Heart left ventricle (tissue), 16 donors: ENCODE measurements around the gene PPTC7. TPM values are rescaled to one million over a fixed set of nuclear protein-coding genes. Genes with fewer than 3 reads are reported as not detected.

Source experiments
- ATAC-seq, 4 donors: fragments of 200-7000 bp; cut with Tn5 transposase; one replicate each; pipeline ENCODE4 v1.9.1; 2020 to 2022; ENCODE audit warnings: moderate library complexity in 4 of 4, mild to moderate bottlenecking in 3 of 4, moderate number of reproducible peaks in 1 of 4
- DNase-seq, 5 donors: peaks; one replicate each; pipeline ENCODE4 v3.0.0-alpha.2; 2020
- H3K27ac ChIP-seq, 12 donors: fragments of 200-600 bp; sonication (generic) in 4 of 12; one replicate each; pipeline versions ENCODE4 v1.5.0 to v1.8.0; 2016 to 2022; ENCODE audit warnings: mild to moderate bottlenecking in 2 of 12
- H3K27me3 ChIP-seq, 9 donors: fragments of 200-600 bp; sonication (generic) in 2 of 9; one replicate each; pipeline versions ENCODE4 v1.5.1 to v1.8.0; 2016 to 2022; ENCODE audit warnings: mild to moderate bottlenecking in 3 of 9
- H3K36me3 ChIP-seq, 9 donors: fragments of 200-600 bp; sonication (generic) in 2 of 9; one replicate each; pipeline versions ENCODE4 v1.5.0 to v1.8.0; 2018 to 2022; ENCODE audit warnings: mild to moderate bottlenecking in 2 of 9
- H3K4me1 ChIP-seq, 12 donors: fragments of 200-600 bp; sonication (generic) in 4 of 12; one replicate each; pipeline versions ENCODE4 v1.5.0 to v1.8.0; 2016 to 2022; ENCODE audit warnings: mild to moderate bottlenecking in 3 of 12
- H3K4me3 ChIP-seq, 12 donors: fragments of 200-600 bp; sonication (generic) in 4 of 12; one replicate each; pipeline versions ENCODE4 v1.5.0 to v1.8.0; 2017 to 2022; ENCODE audit warnings: mild to moderate bottlenecking in 9 of 12, moderate library complexity in 4 of 12
- H3K9me3 ChIP-seq, 12 donors: fragments of 200-600 bp; sonication (generic) in 4 of 12; one replicate each; pipeline versions ENCODE4 v1.5.0 to v1.8.0; 2016 to 2022; ENCODE audit warnings: mild to moderate bottlenecking in 1 of 12
- CTCF ChIP-seq, 12 donors: fragments of 200-600 bp; sonication (generic) in 4 of 12; IDR thresholded peaks; one replicate each; pipeline versions ENCODE4 v1.5.0 to v1.8.0; 2018 to 2022; ENCODE audit warnings: antibody characterized with exemption in 12 of 12, mild to moderate bottlenecking in 5 of 12
- POLR2A ChIP-seq, 2 donors: fragments of 450-650 bp; IDR thresholded peaks; one replicate each; pipeline ENCODE4 v1.6.1; 2017; ENCODE audit warnings: antibody characterized with exemption in 2 of 2, mild to moderate bottlenecking in 2 of 2, moderate library complexity in 2 of 2
- WGBS, 4 donors: extraction: QIAGEN DNeasy Blood & Tissue Kit in 2 of 4; methylation state at CpG; one replicate each; pipeline versions ENCODE4 v1.1.5 to v1.1.7; 2013 to 2018; 5-methylcytosine and 5-hydroxymethylcytosine counted together
- intact Hi-C, 10 donors: fragments of 100-400 bp; cut with DNase I; formaldehyde crosslinking; loops; one replicate each; pipeline versions ENCODE4 v1.11.1 to v1.14.2; 2022
- polyA plus RNA-seq, 2 donors: library from polyadenylated mRNA; stranded (reverse); fragments of 200-250 nt; gene quantifications; one replicate each; pipeline ENCODE4 v1.2.3, GENCODE V29; 2013
- total RNA-seq, 9 donors: library from RNA; depleted of rRNA in 2 of 9; stranded (reverse); fragments of >200 nt in 2 of 9; fragmentation: NEBNext Ultra II Directional in 3 of 9; extraction: Animal tissue kit (Norgen Biotek cat#: 25700) in 3 of 9; gene quantifications; one replicate each; pipeline versions ENCODE4 v1.1.0 to v1.2.4, GENCODE V29; 2016 to 2023
- donor health status: ischemic (EF 13 %, LVEDD 7.1; RV severe dilation, severe dysfunction).
- donor health status: healthy with polysubstance abuse.
- donor health status: DM: no; HTN: yes; CAD: no.
- donor health status: DM: no; HTN: no; CAD: no.
- donor health status: ischemic (EF 25% LVEDD 6.9; RV normal size, moderate dysfunction).
- donor health status: ischemic (EF 25% LVEDD 5.7; RV mildly dilated, moderate dysfunction).
- donor health status: healthy.
- donor health status: DM: yes; HTN: yes; CAD: no.
- donor health status: ischemic (EF 35%, LVEDD 5.7; RV mildly dilated, moderate dysfunction).
- donor health status: nonischemic (EF 11% LVEDD 7.7; RV severe dilation, severe dysfunction).
- donor health status: DM: yes; HTN: yes; CAD: no.
- donor health status: PGD.
- donor health status: ischemic (EF 29% LVEDD 5.4; RV normal size, mild dysfunction).
- donor health status: nonischemic (EF 23%, LVEDD 6.1; RV moderate dilation, normal function).

Gene PPTC7
- total and polyA plus RNA-seq, 11 donors: 26.6 to 113 (median 65.0) TPM

DNA sequence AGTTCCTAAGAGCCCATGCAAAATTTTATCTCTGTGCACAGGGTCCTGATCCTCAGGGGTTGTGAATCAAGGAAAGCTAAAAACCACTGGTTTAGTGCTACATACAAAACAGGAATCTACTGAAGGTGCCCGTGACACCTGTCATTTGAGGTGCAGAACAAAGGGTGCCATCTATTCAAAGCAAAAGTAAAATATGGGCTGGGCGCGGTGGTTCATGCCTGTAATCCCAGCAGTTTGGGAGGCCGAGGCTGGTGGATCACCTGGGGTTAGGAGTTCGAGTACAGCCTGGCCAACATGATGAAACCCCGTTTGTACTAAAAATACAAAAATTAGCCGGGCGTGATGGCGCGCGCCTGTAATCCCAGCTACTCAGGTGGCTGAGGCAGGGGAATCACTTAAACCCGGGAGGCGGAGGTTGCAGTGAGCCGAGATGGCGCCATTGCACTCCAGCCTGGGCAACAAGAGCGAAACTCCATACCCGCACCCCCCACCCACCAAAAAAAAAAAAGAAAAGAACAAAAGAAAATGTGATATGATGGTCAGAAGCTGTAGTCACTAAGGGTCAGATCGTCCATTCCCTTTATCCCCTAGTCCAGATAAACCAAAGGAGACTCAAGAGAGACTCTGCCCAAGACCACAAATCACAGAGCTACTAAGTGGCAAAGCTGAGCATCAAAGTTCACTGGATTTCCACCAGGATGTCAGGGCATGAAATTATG lies 3.4 kb downstream of the PPTC7 start:
- ATAC-seq (no peak), DNase-seq (no peak)
- Histone ChIP-seq H3K27ac (peak overlapping the region in 11 of 12 donors; percentile 11 to 98 (median 91)), H3K27me3 (no peaks in the 10 kb centered on the region), H3K4me1 (peaks cover 6 to 86% (median 56%) of the 10 kb centered on the region in 12 donors), H3K36me3 (no peaks in the 10 kb centered on the region), H3K9me3 (no peaks in the 10 kb centered on the region), H3K4me3 (peak overlapping the region in 2 of 12 donors; percentile 2 to 18)
- no peak for TF ChIP-seq POLR2A (IDR thresholded peaks at IDR 0.05)
- no peak for TF ChIP-seq CTCF (IDR thresholded peaks at IDR 0.05)
- 90 to 96% (median 94%) methylated on average over 18 of the region's 18 CpGs for WGBS, 4 donors
- intact Hi-C loops: loop anchor here in 9 of 10 donors (2.0 to 10.0 kb wide), 5 partner anchors 23 to 45 kb away; no protein-coding TSS in a partner anchor

- intact Hi-C loops: loop anchor here in 1 of 10 donors (2.0 kb wide), 1 partner anchor 22 kb away; no protein-coding TSS in a partner anchor
- DNase-seq: no peak
- 49 to 72% (median 61%) methylated on average over 13 of the region's 13 CpGs for WGBS, 4 donors
- no peak for TF ChIP-seq POLR2A (IDR thresholded peaks at IDR 0.05)
- peak overlapping the region in 11 of 12 donors; percentile 23 to 98 (median 65) for H3K27ac ChIP-seq
- H3K27me3 ChIP-seq: no peaks in the 10 kb centered on the region
- no peak for ATAC-seq
- H3K4me3 ChIP-seq: peak overlapping the region in 4 of 12 donors; percentile 2 to 29 (median 10)
- H3K9me3 ChIP-seq: no peaks in the 10 kb centered on the region
- H3K36me3 ChIP-seq: no peaks in the 10 kb centered on the region
- H3K4me1 ChIP-seq: peaks cover 2 to 86% (median 54%) of the 10 kb centered on the region in 12 donors
Measured at GRCh38 chr12:110578694-110579534, 4.2 kb downstream of the PPTC7 start.

DNA sequence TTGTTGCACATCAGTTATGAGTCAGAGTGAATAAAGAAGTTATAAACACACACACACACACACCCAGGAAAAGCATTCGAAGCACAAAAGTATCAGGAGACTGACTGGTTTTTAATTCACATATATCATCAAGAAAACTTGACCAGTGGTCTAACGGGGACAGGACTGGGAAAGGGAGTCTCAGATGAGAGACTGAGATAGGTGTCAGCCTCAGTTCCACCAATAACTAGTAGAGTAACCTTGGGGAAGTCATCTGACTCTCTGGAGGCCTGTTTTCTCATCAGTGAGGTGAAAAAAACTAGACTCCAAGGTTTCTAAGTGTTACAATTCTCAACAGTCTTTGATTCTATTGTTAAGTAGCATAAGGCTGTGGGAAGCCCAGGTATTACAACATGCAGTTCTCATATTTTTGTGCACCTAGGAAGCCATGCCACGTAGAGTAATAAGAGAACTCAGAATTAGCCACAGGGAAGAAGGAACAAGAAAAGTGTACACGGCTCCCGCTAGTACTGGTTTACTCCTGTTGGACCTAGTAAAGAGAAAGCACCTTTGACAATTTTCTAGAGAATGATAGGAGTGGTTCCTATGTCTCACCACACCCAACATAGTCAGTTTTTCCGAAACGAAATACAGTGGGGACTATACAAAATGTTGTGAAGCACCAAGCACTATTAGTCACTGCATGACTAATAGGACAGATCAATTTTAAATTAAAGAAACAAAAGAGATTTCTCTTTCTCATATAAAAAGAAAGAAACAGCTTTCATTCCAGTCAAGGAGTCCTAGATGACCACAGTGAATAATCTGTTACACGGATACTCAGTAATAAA lies 5.0 kb downstream of the PPTC7 start:
- H3K36me3 ChIP-seq: no peaks in the 10 kb centered on the region
- ATAC-seq: no peak
- TF ChIP-seq POLR2A (IDR thresholded peaks at IDR 0.05) (no peak), CTCF (IDR thresholded peaks at IDR 0.05) (no peak)
- DNase-seq: no peak
- H3K27ac ChIP-seq: peak overlapping the region in 11 of 12 donors; percentile 23 to 98 (median 65)
- H3K4me3 ChIP-seq: peak overlapping the region in 1 of 12 donors; percentile 29
- H3K9me3 ChIP-seq: no peaks in the 10 kb centered on the region
- 32 to 59% (median 49%) methylated on average over 8 of the region's 8 CpGs for WGBS, 4 donors
- intact Hi-C loops: loop anchor here in 1 of 10 donors (2.0 kb wide), 1 partner anchor 21 kb away; no protein-coding TSS in a partner anchor
- no peaks in the 10 kb centered on the region for H3K27me3 ChIP-seq
- peaks cover 2 to 87% (median 53%) of the 10 kb centered on the region in 12 donors for H3K4me1 ChIP-seq

GRCh38 chr12:110576504-110576903 lies 6.6 kb downstream of the PPTC7 start:
- WGBS, 4 donors: 70 to 85% (median 78%) methylated on average over 2 of the region's 2 CpGs
- TF ChIP-seq CTCF (IDR thresholded peaks at IDR 0.05) (no peak), POLR2A (IDR thresholded peaks at IDR 0.05) (no peak)
- ATAC-seq (no peak), DNase-seq (no peak)
- peak overlapping the region in 8 of 12 donors; percentile 15 to 98 (median 54) for H3K27ac ChIP-seq
- no peaks in the 10 kb centered on the region for H3K36me3 ChIP-seq
- intact Hi-C loops: no loop called here
- peaks cover 0 to 11% (median 4%) of the 10 kb centered on the region in 12 donors for H3K9me3 ChIP-seq
- H3K4me3 ChIP-seq: no peak overlapping the region
- no peaks in the 10 kb centered on the region for H3K27me3 ChIP-seq
- peaks cover 2 to 87% (median 51%) of the 10 kb centered on the region in 12 donors for H3K4me1 ChIP-seq
